ENCODE measurements around the gene KHDRBS2.

KHDRBS2 gene

DNA sequence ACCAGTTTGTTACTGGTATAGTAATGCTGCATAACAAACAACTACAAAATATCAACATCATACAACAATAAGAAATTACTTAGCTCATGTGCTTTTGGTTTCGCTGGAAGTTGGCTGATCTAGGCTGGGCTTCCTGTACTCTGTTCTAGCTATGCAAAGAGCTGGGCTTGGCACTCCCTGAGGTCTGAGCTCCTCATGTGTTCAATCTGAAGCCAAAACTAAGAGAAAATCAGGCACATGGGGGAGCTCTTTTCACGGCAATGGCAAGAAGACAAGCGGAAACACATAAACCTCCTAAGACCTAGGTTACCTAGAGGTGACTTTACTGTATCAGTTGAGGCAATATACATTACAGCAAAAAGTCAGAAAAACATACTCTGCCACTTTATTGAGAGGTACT is 574.2 kb downstream of the KHDRBS2 start:
- DNase-seq (ENCODE audit: low read depth) = no peak
- H3K4me1 ChIP-seq (ENCODE audit: control insufficient read depth, insufficient read depth, low read length) = no peaks in the 10 kb centered on the region
- H3K36me3 ChIP-seq (ENCODE audit: control insufficient read depth, insufficient read depth, low read length, severe bottlenecking) = no peaks in the 10 kb centered on the region
- no peaks in the 10 kb centered on the region for H3K9me3 ChIP-seq (ENCODE audit: control insufficient read depth, low read length)
- no peaks in the 10 kb centered on the region for H3K27me3 ChIP-seq (replicated peaks; ENCODE audit: control insufficient read depth, insufficient read depth, low read length)
- H3K9ac ChIP-seq (ENCODE audit: low read length) = no peak overlapping the region
- H3K4me3 ChIP-seq (ENCODE audit: low read length) = no peak overlapping the region

- no peaks in the 10 kb centered on the region for H3K36me3 ChIP-seq (ENCODE audit: control insufficient read depth, insufficient read depth, low read length, severe bottlenecking)
- H3K4me1 ChIP-seq (ENCODE audit: control insufficient read depth, insufficient read depth, low read length) = no peaks in the 10 kb centered on the region
- no peaks in the 10 kb centered on the region for H3K27me3 ChIP-seq (replicated peaks; ENCODE audit: control insufficient read depth, insufficient read depth, low read length)
- no peak overlapping the region for H3K4me3 ChIP-seq (ENCODE audit: low read length)
- H3K9ac ChIP-seq (ENCODE audit: low read length) = no peak overlapping the region
- H3K9me3 ChIP-seq (ENCODE audit: control insufficient read depth, low read length) = no peaks in the 10 kb centered on the region
- DNase-seq (ENCODE audit: low read depth) = no peak
Observed at GRCh38 chr6:61688165-61688564, 597.9 kb downstream of the KHDRBS2 start.

DNA sequence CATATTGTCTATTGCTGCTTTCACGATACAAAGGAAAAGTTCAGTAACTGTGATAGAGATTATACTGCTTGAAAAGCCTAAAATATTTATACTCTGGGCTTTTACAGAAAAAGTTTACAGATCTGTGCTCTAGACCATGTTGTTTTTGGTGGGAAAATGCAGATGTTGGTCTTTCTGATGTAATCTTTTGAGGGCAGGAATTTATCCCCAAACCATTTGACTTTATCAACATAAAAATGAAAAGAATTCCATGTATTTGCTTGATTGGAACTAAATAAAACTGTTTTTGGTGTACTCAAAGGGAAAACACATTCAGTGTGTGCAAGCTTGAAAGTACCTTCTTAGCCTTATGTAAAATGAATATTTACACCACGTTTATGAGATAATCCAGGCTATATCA is 603.5 kb downstream of the KHDRBS2 start:
- Histone ChIP-seq H3K9ac (ENCODE audit: low read length) (no peak overlapping the region), H3K27me3 (replicated peaks; ENCODE audit: control insufficient read depth, insufficient read depth, low read length) (no peaks in the 10 kb centered on the region), H3K36me3 (ENCODE audit: control insufficient read depth, insufficient read depth, low read length, severe bottlenecking) (no peaks in the 10 kb centered on the region), H3K4me3 (ENCODE audit: low read length) (no peak overlapping the region), H3K9me3 (ENCODE audit: control insufficient read depth, low read length) (no peaks in the 10 kb centered on the region), H3K4me1 (ENCODE audit: control insufficient read depth, insufficient read depth, low read length) (no peaks in the 10 kb centered on the region)
- DNase-seq (ENCODE audit: low read depth) = no peak

GRCh38 chr6:61679625-61680024 is 606.4 kb downstream of the KHDRBS2 start:
- H3K9me3 ChIP-seq (ENCODE audit: control insufficient read depth, low read length) = no peaks in the 10 kb centered on the region
- H3K4me1 ChIP-seq (ENCODE audit: control insufficient read depth, insufficient read depth, low read length) = no peaks in the 10 kb centered on the region
- H3K36me3 ChIP-seq (ENCODE audit: control insufficient read depth, insufficient read depth, low read length, severe bottlenecking) = no peaks in the 10 kb centered on the region
- H3K9ac ChIP-seq (ENCODE audit: low read length) = no peak overlapping the region
- H3K4me3 ChIP-seq (ENCODE audit: low read length) = no peak overlapping the region
- DNase-seq (ENCODE audit: low read depth) = no peak
- H3K27me3 ChIP-seq (replicated peaks; ENCODE audit: control insufficient read depth, insufficient read depth, low read length) = no peaks in the 10 kb centered on the region

DNA sequence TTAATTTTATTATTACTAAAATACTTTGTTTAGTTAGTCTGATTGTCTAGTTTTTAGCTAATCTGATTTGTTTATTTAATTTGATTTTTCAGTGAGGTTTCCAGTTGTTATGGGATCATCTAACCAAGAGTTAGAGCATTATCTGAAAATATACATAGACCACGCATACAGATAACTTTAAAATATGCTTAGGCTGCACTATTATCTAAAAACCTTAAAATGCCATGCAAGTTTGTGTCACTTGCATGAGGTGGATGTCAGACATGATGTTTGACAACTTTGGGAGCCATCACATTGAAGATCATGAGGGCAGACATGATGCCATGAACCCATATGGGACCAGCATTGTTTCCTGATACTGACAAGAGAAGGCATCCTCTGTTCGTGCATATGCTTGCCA is 610.3 kb downstream of the KHDRBS2 start:
- H3K27me3 ChIP-seq (replicated peaks; ENCODE audit: control insufficient read depth, insufficient read depth, low read length) = no peaks in the 10 kb centered on the region
- no peak for DNase-seq (ENCODE audit: low read depth)
- no peak overlapping the region for H3K9ac ChIP-seq (ENCODE audit: low read length)
- no peak overlapping the region for H3K4me3 ChIP-seq (ENCODE audit: low read length)
- H3K36me3 ChIP-seq (ENCODE audit: control insufficient read depth, insufficient read depth, low read length, severe bottlenecking) = no peaks in the 10 kb centered on the region
- H3K4me1 ChIP-seq (ENCODE audit: control insufficient read depth, insufficient read depth, low read length) = no peaks in the 10 kb centered on the region
- no peaks in the 10 kb centered on the region for H3K9me3 ChIP-seq (ENCODE audit: control insufficient read depth, low read length)

DNA sequence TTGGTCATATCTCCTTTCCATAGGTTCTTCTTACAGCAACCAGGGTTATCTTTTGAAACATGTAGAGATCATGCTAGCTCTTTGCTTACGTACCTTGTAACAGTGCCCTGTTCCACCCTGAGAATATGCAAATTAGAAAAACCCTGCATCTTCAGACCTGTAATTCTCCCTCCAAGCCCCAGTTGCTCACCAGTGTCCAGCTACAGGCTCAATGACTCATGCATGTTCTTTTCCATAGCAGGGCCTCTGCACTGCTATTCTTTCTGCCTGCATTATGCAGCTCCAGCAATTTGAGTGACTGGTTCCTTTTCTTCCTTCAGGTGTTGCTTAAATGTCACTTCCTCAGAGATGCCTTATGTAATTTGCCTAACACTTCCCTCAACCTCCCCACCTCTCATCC is 636.2 kb downstream of the KHDRBS2 start:
- no peak overlapping the region for H3K4me3 ChIP-seq (ENCODE audit: low read length)
- no peak for DNase-seq (ENCODE audit: low read depth)
- no peaks in the 10 kb centered on the region for H3K4me1 ChIP-seq (ENCODE audit: control insufficient read depth, insufficient read depth, low read length)
- no peaks in the 10 kb centered on the region for H3K36me3 ChIP-seq (ENCODE audit: control insufficient read depth, insufficient read depth, low read length, severe bottlenecking)
- H3K27me3 ChIP-seq (replicated peaks; ENCODE audit: control insufficient read depth, insufficient read depth, low read length) = no peaks in the 10 kb centered on the region
- no peak overlapping the region for H3K9ac ChIP-seq (ENCODE audit: low read length)
- H3K9me3 ChIP-seq (ENCODE audit: control insufficient read depth, low read length) = no peaks in the 10 kb centered on the region

DNA sequence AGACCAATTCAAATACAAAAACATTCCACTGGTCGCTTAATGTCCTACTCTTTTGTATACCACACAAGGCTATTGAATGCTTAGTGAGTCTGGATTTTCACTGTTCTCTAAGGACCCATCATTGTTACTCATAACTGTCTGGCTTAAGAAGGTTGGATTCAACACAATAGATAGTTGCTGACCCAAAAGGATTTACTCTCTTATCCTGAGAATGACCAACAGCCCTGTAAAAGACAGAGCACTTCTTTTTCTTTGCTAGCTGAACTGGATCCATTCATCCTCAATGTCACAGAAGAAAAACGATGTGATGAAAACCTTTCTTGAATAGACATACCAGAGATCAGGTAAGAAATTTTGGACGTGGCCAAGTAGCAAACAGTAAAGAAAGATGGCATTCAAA is 645.6 kb downstream of the KHDRBS2 start:
- no peaks in the 10 kb centered on the region for H3K4me1 ChIP-seq (ENCODE audit: control insufficient read depth, insufficient read depth, low read length)
- H3K36me3 ChIP-seq (ENCODE audit: control insufficient read depth, insufficient read depth, low read length, severe bottlenecking) = no peaks in the 10 kb centered on the region
- no peak overlapping the region for H3K4me3 ChIP-seq (ENCODE audit: low read length)
- H3K27me3 ChIP-seq (replicated peaks; ENCODE audit: control insufficient read depth, insufficient read depth, low read length) = no peaks in the 10 kb centered on the region
- H3K9me3 ChIP-seq (ENCODE audit: control insufficient read depth, low read length) = peaks cover 3% of the 10 kb centered on the region
- no peak for DNase-seq (ENCODE audit: low read depth)
- H3K9ac ChIP-seq (ENCODE audit: low read length) = no peak overlapping the region

All from adipocyte (in vitro differentiated cells).